ENCODE results near the gene ARID5B.

The ARID5B gene

GRCh38 chr10:62054830-62055229, 153.3 kb downstream of the ARID5B start:
- intact Hi-C loops (cut with DNase I; ENCODE audit: low total_unique reads) = no loop called here
- Histone ChIP-seq H3K9me3 (no peaks in the 10 kb centered on the region), H3K36me3 (peaks cover 29 to 61% (median 43%) of the 10 kb centered on the region in 3 donors), H3K4me3 (peak overlapping the region; percentile 12 to 38), H3K27me3 (no peaks in the 10 kb centered on the region), H3K27ac (peak overlapping the region; percentile 88 to 96), H3K4me1 (peaks cover 0 to 87% (median 61%) of the 10 kb centered on the region in 4 donors)
- no peak for DNase-seq
- TF ChIP-seq, protein P1, sequence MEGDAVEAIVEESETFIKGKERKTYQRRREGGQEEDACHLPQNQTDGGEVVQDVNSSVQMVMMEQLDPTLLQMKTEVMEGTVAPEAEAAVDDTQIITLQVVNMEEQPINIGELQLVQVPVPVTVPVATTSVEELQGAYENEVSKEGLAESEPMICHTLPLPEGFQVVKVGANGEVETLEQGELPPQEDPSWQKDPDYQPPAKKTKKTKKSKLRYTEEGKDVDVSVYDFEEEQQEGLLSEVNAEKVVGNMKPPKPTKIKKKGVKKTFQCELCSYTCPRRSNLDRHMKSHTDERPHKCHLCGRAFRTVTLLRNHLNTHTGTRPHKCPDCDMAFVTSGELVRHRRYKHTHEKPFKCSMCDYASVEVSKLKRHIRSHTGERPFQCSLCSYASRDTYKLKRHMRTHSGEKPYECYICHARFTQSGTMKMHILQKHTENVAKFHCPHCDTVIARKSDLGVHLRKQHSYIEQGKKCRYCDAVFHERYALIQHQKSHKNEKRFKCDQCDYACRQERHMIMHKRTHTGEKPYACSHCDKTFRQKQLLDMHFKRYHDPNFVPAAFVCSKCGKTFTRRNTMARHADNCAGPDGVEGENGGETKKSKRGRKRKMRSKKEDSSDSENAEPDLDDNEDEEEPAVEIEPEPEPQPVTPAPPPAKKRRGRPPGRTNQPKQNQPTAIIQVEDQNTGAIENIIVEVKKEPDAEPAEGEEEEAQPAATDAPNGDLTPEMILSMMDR (IDR thresholded peaks at IDR 0.05) = no peak

DNA sequence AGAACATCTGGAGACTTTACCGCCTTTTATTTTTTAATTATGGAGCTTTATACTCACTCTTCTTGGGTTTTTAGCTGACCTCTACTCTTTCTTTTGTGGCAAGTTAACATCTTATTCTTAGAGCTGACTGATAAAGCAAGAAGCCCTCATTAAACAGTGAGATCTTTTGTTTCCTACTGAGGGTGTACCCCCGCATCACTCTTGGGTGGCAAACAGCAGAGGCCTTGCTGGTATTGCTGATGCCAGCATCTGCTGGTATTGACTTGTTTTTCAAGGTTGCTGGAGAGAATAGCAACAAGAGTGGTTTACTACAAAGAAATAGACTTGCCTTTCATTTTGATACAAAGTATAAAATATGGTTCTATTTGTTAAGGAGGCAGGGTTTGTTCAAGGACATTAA, 154.7 kb downstream of the ARID5B start:
- Histone ChIP-seq H3K27me3 (no peaks in the 10 kb centered on the region), H3K9me3 (no peaks in the 10 kb centered on the region), H3K27ac (peak overlapping the region; percentile 88 to 96), H3K4me3 (peak overlapping the region; percentile 12 to 38), H3K4me1 (peaks cover 0 to 100% (median 72%) of the 10 kb centered on the region in 4 donors), H3K36me3 (peaks cover 41 to 74% (median 54%) of the 10 kb centered on the region in 3 donors)
- TF ChIP-seq, protein P1 (IDR thresholded peaks at IDR 0.05) = no peak
- DNase-seq = no peak
- intact Hi-C loops (cut with DNase I; ENCODE audit: low total_unique reads) = no loop called here

DNA sequence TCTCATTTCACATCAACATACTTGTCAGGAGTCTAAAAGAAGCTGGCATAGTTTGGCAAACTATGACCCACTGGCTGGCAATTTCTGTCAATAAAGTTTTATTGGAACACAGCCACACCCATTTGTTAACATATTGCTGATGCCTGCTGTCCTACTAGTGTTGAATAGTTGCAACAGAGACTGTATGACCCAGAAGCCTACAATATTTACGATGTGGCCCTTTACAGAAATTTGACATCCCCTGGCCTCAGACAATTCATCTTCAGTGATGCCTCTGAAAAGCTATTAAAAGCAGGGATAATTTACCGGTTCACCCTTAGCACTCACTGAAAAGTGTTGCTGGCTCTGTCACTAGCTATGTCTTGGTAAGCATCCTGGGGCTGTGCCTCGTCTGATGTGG, 155.2 kb downstream of the ARID5B start:
- intact Hi-C loops (cut with DNase I; ENCODE audit: low total_unique reads) = no loop called here
- no peaks in the 10 kb centered on the region for H3K9me3 ChIP-seq

GRCh38 chr10:62057359-62057758, 155.9 kb downstream of the ARID5B start:
- peaks cover 40 to 72% (median 58%) of the 10 kb centered on the region in 3 donors for H3K36me3 ChIP-seq
- no peaks in the 10 kb centered on the region for H3K9me3 ChIP-seq
- no peak for DNase-seq
- H3K27ac ChIP-seq = peak overlapping the region; percentile 88 to 96
- TF ChIP-seq, protein P1 (IDR thresholded peaks at IDR 0.05) = no peak
- peak overlapping the region; percentile 9 to 38 for H3K4me3 ChIP-seq
- no peaks in the 10 kb centered on the region for H3K27me3 ChIP-seq
- peaks cover 0 to 100% (median 71%) of the 10 kb centered on the region in 4 donors for H3K4me1 ChIP-seq
- intact Hi-C loops (cut with DNase I; ENCODE audit: low total_unique reads) = no loop called here

More for the DNA sequence above, 155.2 kb downstream of the ARID5B start:
- TF ChIP-seq, protein P1 (IDR thresholded peaks at IDR 0.05) = no peak
- peaks cover 0 to 100% (median 73%) of the 10 kb centered on the region in 4 donors for H3K4me1 ChIP-seq
- H3K4me3 ChIP-seq = peak overlapping the region; percentile 9 to 38
- peak overlapping the region; percentile 88 to 96 for H3K27ac ChIP-seq
- H3K27me3 ChIP-seq = no peaks in the 10 kb centered on the region
- DNase-seq = no peak
- H3K36me3 ChIP-seq = peaks cover 43 to 74% (median 58%) of the 10 kb centered on the region in 3 donors

- no peak for DNase-seq
- peak overlapping the region; percentile 9 to 38 for H3K4me3 ChIP-seq
- peaks cover 35 to 67% (median 53%) of the 10 kb centered on the region in 3 donors for H3K36me3 ChIP-seq
- TF ChIP-seq, protein P1 (IDR thresholded peaks at IDR 0.05) = no peak
- H3K4me1 ChIP-seq = peaks cover 0 to 100% (median 68%) of the 10 kb centered on the region in 4 donors
- H3K9me3 ChIP-seq = no peaks in the 10 kb centered on the region
- peak overlapping the region; percentile 88 to 96 for H3K27ac ChIP-seq
- intact Hi-C loops (cut with DNase I; ENCODE audit: low total_unique reads) = no loop called here
- H3K27me3 ChIP-seq = no peaks in the 10 kb centered on the region
These were observed 156.4 kb downstream of the ARID5B start for GRCh38 chr10:62057850-62058249.

All from tibial artery (tissue), 4 donors.